Measurements from ENCODE around the gene GABRB3. TPM values are rescaled to one million over a fixed set of nuclear protein-coding genes. Genes with fewer than 3 reads are reported as not detected.

Gene GABRB3
- total RNA-seq, 2 experiments from 2014 or later: 0.16 TPM; not detected in 1

GRCh38 chr15:26686547-26687187, 86.2 kb downstream of the GABRB3 start:
- no peaks in the 10 kb centered on the region for H3K27me3 Mint-ChIP-seq
- no peaks in the 10 kb centered on the region for H3K36me3 Mint-ChIP-seq (ENCODE audit: low read depth)
- H3K4me3 Mint-ChIP-seq: no peak overlapping the region
- no peak for TF ChIP-seq CTCF (IDR thresholded peaks at IDR 0.05)
- no peaks in the 10 kb centered on the region for H3K4me1 Mint-ChIP-seq (ENCODE audit: low read depth)
- DNase-seq (no peak), ATAC-seq (no peak)
- intact Hi-C loops (cut with micrococcal nuclease): no loop called here
- ChIA-PET CTCF (no interaction called here), POLR2A (no interaction called here)
- H3K27ac Mint-ChIP-seq: no peak overlapping the region
- peaks cover 5% of the 10 kb centered on the region for H3K9me3 Mint-ChIP-seq

GRCh38 chr15:26682598-26683164, 90.2 kb downstream of the GABRB3 start:
- DNase-seq: no peak
- Mint-ChIP-seq H3K36me3 (ENCODE audit: low read depth) (no peaks in the 10 kb centered on the region), H3K9me3 (peaks cover 4% of the 10 kb centered on the region), H3K4me3 (no peak overlapping the region), H3K27me3 (no peaks in the 10 kb centered on the region), H3K27ac (no peak overlapping the region), H3K4me1 (ENCODE audit: low read depth) (no peaks in the 10 kb centered on the region)
- ChIA-PET POLR2A (interaction anchor here (0.6 kb wide), 1 partner anchor 210 kb away, joined by 3 read pairs; no protein-coding TSS in a partner anchor), CTCF (no interaction called here)
- no peak for TF ChIP-seq CTCF (IDR thresholded peaks at IDR 0.05)
- ATAC-seq: no peak
- intact Hi-C loops (cut with micrococcal nuclease): no loop called here

GRCh38 chr15:26679927-26680326, 92.9 kb downstream of the GABRB3 start:
- POLR2A ChIA-PET: no interaction called here
- intact Hi-C loops (cut with micrococcal nuclease): no loop called here
- no peaks in the 10 kb centered on the region for H3K36me3 Mint-ChIP-seq (ENCODE audit: low read depth)
- H3K4me1 Mint-ChIP-seq (ENCODE audit: low read depth): no peaks in the 10 kb centered on the region
- TF ChIP-seq CTCF (IDR thresholded peaks at IDR 0.05): no peak
- peaks cover 4% of the 10 kb centered on the region for H3K9me3 Mint-ChIP-seq
- no peaks in the 10 kb centered on the region for H3K27me3 Mint-ChIP-seq
- CTCF ChIA-PET: no interaction called here
- H3K4me3 Mint-ChIP-seq: no peak overlapping the region
- no peak overlapping the region for H3K27ac Mint-ChIP-seq
- ATAC-seq (no peak), DNase-seq (no peak)

GRCh38 chr15:26676115-26676514, 96.8 kb downstream of the GABRB3 start:
- Mint-ChIP-seq H3K27ac (no peak overlapping the region), H3K4me1 (ENCODE audit: low read depth) (no peaks in the 10 kb centered on the region), H3K36me3 (ENCODE audit: low read depth) (no peaks in the 10 kb centered on the region), H3K4me3 (no peak overlapping the region), H3K27me3 (no peaks in the 10 kb centered on the region), H3K9me3 (peaks cover 4% of the 10 kb centered on the region)
- DNase-seq: no peak
- no peak for TF ChIP-seq CTCF (IDR thresholded peaks at IDR 0.05)
- ChIA-PET CTCF (no interaction called here), POLR2A (no interaction called here)
- intact Hi-C loops (cut with micrococcal nuclease): no loop called here
- ATAC-seq: no peak

GRCh38 chr15:26674467-26674866, 98.4 kb downstream of the GABRB3 start:
- POLR2A ChIA-PET: no interaction called here
- intact Hi-C loops (cut with micrococcal nuclease): no loop called here
- peaks cover 4% of the 10 kb centered on the region for H3K9me3 Mint-ChIP-seq
- H3K27me3 Mint-ChIP-seq: no peaks in the 10 kb centered on the region
- no peak overlapping the region for H3K27ac Mint-ChIP-seq
- no peak overlapping the region for H3K4me3 Mint-ChIP-seq
- DNase-seq (no peak), ATAC-seq (no peak)
- no peaks in the 10 kb centered on the region for H3K4me1 Mint-ChIP-seq (ENCODE audit: low read depth)
- CTCF ChIA-PET: no interaction called here
- H3K36me3 Mint-ChIP-seq (ENCODE audit: low read depth): no peaks in the 10 kb centered on the region
- TF ChIP-seq CTCF (IDR thresholded peaks at IDR 0.05): no peak

Data from activated CD8-positive, alpha-beta T cell treated with anti-CD3 and anti-CD28 coated beads for 36 hours (primary cell).